ENCODE results near the gene SLIT3. TPM values are rescaled to one million over a fixed set of nuclear protein-coding genes. Genes with fewer than 3 reads are reported as not detected.

Gene SLIT3
- total RNA-seq, 1 experiment from 2014 or later = 0.10 TPM

- Histone ChIP-seq H3K9me2 (ENCODE audit: insufficient read depth) (no peaks in the 10 kb centered on the region), H3K27ac (ENCODE audit: low read depth, low read length) (no peak overlapping the region), H4K20me1 (ENCODE audit: insufficient read depth) (no peaks in the 10 kb centered on the region), H3K4me1 (ENCODE audit: control insufficient read depth in 1 of 2, insufficient read depth in 2 of 2, low read length in 2 of 2) (peaks cover 0 to 11% of the 10 kb centered on the region in 2 experiments; a peak in 1 of 4 replicates), H2AFZ (ENCODE audit: low read depth, low read length, poor library complexity, severe bottlenecking) (no peak overlapping the region), H3K36me3 (ENCODE audit: control insufficient read depth in 1 of 2, insufficient read depth in 2 of 2, low read length in 2 of 2) (no peaks in the 10 kb centered on the region), H3K4me3 (replicated peaks in 1 of 2; ENCODE audit: low read depth in 1 of 2, low read length in 2 of 2) (no peak overlapping the region), H3K9ac (ENCODE audit: low read length) (no peak overlapping the region), H3K79me2 (ENCODE audit: insufficient read depth, low read length) (no peaks in the 10 kb centered on the region), H3K27me3 (ENCODE audit: insufficient read depth, low read length) (0 out of 2 replicates have a peak, but pooled peaks cover 3% of the 10 kb centered on the region), H3K9me3 (ENCODE audit: control insufficient read depth in 1 of 2, insufficient read depth in 1 of 2, low read depth in 1 of 2, low read length in 2 of 2) (no peaks in the 10 kb centered on the region), H3K4me2 (ENCODE audit: low read length) (no peak overlapping the region)
- POLR2A ChIA-PET = no interaction called here
- CTCF ChIA-PET = no interaction called here
- no peak for TF ChIP-seq EZH2phosphoT487 (IDR thresholded peaks at IDR 0.05; ENCODE audit: borderline replicate concordance)
- no peak for TF ChIP-seq CEBPB (IDR thresholded peaks at IDR 0.05; ENCODE audit: low read depth)
- TF ChIP-seq POLR2AphosphoS5 (IDR thresholded peaks at IDR 0.05; ENCODE audit: low read depth, low read length) = no peak
- TF ChIP-seq ATF3 (IDR thresholded peaks at IDR 0.05) = no peak
- TF ChIP-seq ZFX (IDR thresholded peaks at IDR 0.05) = no peak
- no peak for TF ChIP-seq YY1 (IDR thresholded peaks at IDR 0.05; ENCODE audit: extremely low read depth, insufficient replicate concordance, low read depth, low read length)
- TF ChIP-seq ZBTB33 (IDR thresholded peaks at IDR 0.05; ENCODE audit: extremely low read depth, insufficient replicate concordance, low read length) = no peak
- no peak for TF ChIP-seq SP1 (IDR thresholded peaks at IDR 0.05; ENCODE audit: low read depth)
- TF ChIP-seq SIN3A (IDR thresholded peaks at IDR 0.05; ENCODE audit: low read depth) = no peak
- no peak for TF ChIP-seq POLR2A (IDR thresholded peaks at IDR 0.05; ENCODE audit: borderline replicate concordance, extremely low read depth, insufficient read depth, insufficient read length)
- no peak for TF ChIP-seq ZNF274 (IDR thresholded peaks at IDR 0.05; ENCODE audit: low read depth, low read length)
- TF ChIP-seq FOSL1 (IDR thresholded peaks at IDR 0.05; ENCODE audit: low read depth) = no peak
- TF ChIP-seq JUND (IDR thresholded peaks at IDR 0.05) = no peak
- TF ChIP-seq CBX3 (IDR thresholded peaks at IDR 0.05; ENCODE audit: low read depth) = no peak
- TF ChIP-seq EZH2 (IDR thresholded peaks at IDR 0.05) = no peak
- TF ChIP-seq MAX (IDR thresholded peaks at IDR 0.05) = no peak
- no peak for TF ChIP-seq REST (IDR thresholded peaks at IDR 0.05; ENCODE audit: low read depth)
- TF ChIP-seq EGR1 (IDR thresholded peaks at IDR 0.05; ENCODE audit: low read depth) = no peak
- BruUV-seq (replicated peaks) = no TSS peak
- ATAC-seq (no peak), DNase-seq (ENCODE audit: low read depth, low spot score) (no peak)
- intact Hi-C loops (cut with micrococcal nuclease) = no loop called here
- RAD21 ChIA-PET (ENCODE audit: low non-redundant PET in 1 of 2, low total read pairs in 2 of 2, uncharacterized antibody in 2 of 2, unreplicated experiment in 2 of 2) = no interaction called here
Measured at GRCh38 chr5:168612123-168612522, 688.8 kb downstream of the SLIT3 start.

Measured in HCT116 (cell line).